Endodermal cell (in vitro differentiated cells): ENCODE data around the gene RDH14. TPM values are rescaled to one million over a fixed set of nuclear protein-coding genes. Genes with fewer than 3 reads are reported as not detected.

Experiments
- DNase-seq: peaks from one replicate; pipeline ENCODE4 v3.0.0-alpha.2; 2017
- H3K27ac ChIP-seq: 2 replicates; pipeline ENCODE4 v1.5.1; 2013; ENCODE audit warnings: mild to moderate bottlenecking, low read depth, low read length, moderate library complexity
- H3K27me3 ChIP-seq: 2 replicates; pipeline ENCODE4 v1.6.1; 2013; ENCODE audit warnings: mild to moderate bottlenecking, low read length, moderate library complexity; ENCODE audit not compliant: insufficient read depth, control insufficient read depth, poor library complexity, severe bottlenecking
- H3K36me3 ChIP-seq: 2 replicates; pipeline ENCODE4 v1.7.0; 2013; ENCODE audit warnings: mild to moderate bottlenecking, low read length, moderate library complexity; ENCODE audit not compliant: control insufficient read depth, insufficient read depth
- H3K4me1 ChIP-seq: one replicate; pipeline ENCODE4 v1.7.0; 2013; ENCODE audit warnings: low read length; ENCODE audit not compliant: control insufficient read depth, insufficient read depth
- H3K4me3 ChIP-seq: 2 replicates; pipeline ENCODE4 v1.5.1; 2013; ENCODE audit warnings: mild to moderate bottlenecking, low read length, moderate library complexity
- H3K9ac ChIP-seq: 2 replicates; pipeline ENCODE4 v1.6.1; 2013; ENCODE audit warnings: mild to moderate bottlenecking, low read length, moderate library complexity; ENCODE audit not compliant: poor library complexity, severe bottlenecking; ENCODE audit errors: extremely low read depth
- H3K9me3 ChIP-seq: 2 replicates; pipeline ENCODE4 v1.6.1; 2013; ENCODE audit warnings: mild to moderate bottlenecking, low read length, moderate library complexity; ENCODE audit not compliant: control insufficient read depth
- H3K27ac Mint-ChIP-seq: 2 replicates; pipeline ENCODE4 v1.8.0; 2020; ENCODE audit warnings: mixed read lengths
- H3K27me3 Mint-ChIP-seq: 2 replicates; pipeline ENCODE4 v1.8.0; 2021; ENCODE audit warnings: mild to moderate bottlenecking, mixed read lengths; ENCODE audit not compliant: insufficient read depth
- H3K36me3 Mint-ChIP-seq: 2 replicates; pipeline ENCODE4 v1.8.0; 2020; ENCODE audit warnings: low read depth, mixed read lengths
- H3K4me1 Mint-ChIP-seq: 2 replicates; pipeline ENCODE4 v1.8.0; 2020; ENCODE audit warnings: mixed read lengths
- H3K4me3 Mint-ChIP-seq: 2 replicates; pipeline ENCODE4 v1.8.0; 2020; ENCODE audit warnings: mild to moderate bottlenecking, moderate library complexity, mixed read lengths
- H3K9me3 Mint-ChIP-seq: 2 replicates; pipeline ENCODE4 v1.8.0; 2020; ENCODE audit warnings: mild to moderate bottlenecking, mixed read lengths
- CTCF ChIP-seq: fragments of 200-600 bp; sonication (generic); conservative IDR thresholded peaks from 2 replicates; pipeline ENCODE4 v1.5.0; 2021; ENCODE audit warnings: antibody characterized with exemption, mild to moderate bottlenecking
- WGBS, 2 experiments: methylation state at CpG; one replicate each; pipeline versions ENCODE4 v1.1.5 to v1.1.7; 2013; ENCODE audit warnings: missing lambda C conversion rate in 2 of 2, mixed read lengths in 1 of 2; ENCODE audit not compliant: insufficient coverage in 1 of 2, insufficient read length in 1 of 2; 5-methylcytosine and 5-hydroxymethylcytosine counted together
- total RNA-seq, 2 donors: library from RNA; stranded (reverse); fragmentation: NEBNext Ultra II Directional in 1 of 2; extraction: Animal tissue kit (Norgen Biotek cat#: 25700) in 1 of 2; gene quantifications; 2 replicates in 1 of 2; 3 replicates in 1 of 2; pipeline ENCODE4 v1.2.1, GENCODE V29; 2021

Gene RDH14
- total RNA-seq, 2 donors from 2014 or later, result 22.6 to 23.0 TPM

- no peaks in the 10 kb centered on the region for H3K27me3 ChIP-seq
- no peaks in the 10 kb centered on the region for H3K36me3 ChIP-seq
- no peaks in the 10 kb centered on the region for H3K9me3 Mint-ChIP-seq
Observed at GRCh38 chr2:18600255-18600613, 39.8 kb upstream of the RDH14 start.

GRCh38 chr2:18599509-18600254, 39.2 kb upstream of the RDH14 start:
- no peak overlapping the region for H3K4me3 Mint-ChIP-seq

More at GRCh38 chr2:18600255-18600613, 39.8 kb upstream of the RDH14 start:
- TF ChIP-seq CTCF, result no peak
- Histone ChIP-seq H3K9me3 (no peaks in the 10 kb centered on the region), H3K9ac (no peak overlapping the region), H3K4me1 (no peaks in the 10 kb centered on the region), H3K4me3 (no peak overlapping the region), H3K27ac (no peak overlapping the region)
- Mint-ChIP-seq H3K27me3 (no peaks in the 10 kb centered on the region), H3K27ac (no peak overlapping the region), H3K36me3 (no peaks in the 10 kb centered on the region), H3K4me3 (no peak overlapping the region), H3K4me1 (no peaks in the 10 kb centered on the region)
- WGBS, 2 experiments, result 87% methylated on average over 2 of the region's 2 CpGs; no CpG with 5 or more reads in 1 of the 2 experiments
- no peak for DNase-seq

DNA sequence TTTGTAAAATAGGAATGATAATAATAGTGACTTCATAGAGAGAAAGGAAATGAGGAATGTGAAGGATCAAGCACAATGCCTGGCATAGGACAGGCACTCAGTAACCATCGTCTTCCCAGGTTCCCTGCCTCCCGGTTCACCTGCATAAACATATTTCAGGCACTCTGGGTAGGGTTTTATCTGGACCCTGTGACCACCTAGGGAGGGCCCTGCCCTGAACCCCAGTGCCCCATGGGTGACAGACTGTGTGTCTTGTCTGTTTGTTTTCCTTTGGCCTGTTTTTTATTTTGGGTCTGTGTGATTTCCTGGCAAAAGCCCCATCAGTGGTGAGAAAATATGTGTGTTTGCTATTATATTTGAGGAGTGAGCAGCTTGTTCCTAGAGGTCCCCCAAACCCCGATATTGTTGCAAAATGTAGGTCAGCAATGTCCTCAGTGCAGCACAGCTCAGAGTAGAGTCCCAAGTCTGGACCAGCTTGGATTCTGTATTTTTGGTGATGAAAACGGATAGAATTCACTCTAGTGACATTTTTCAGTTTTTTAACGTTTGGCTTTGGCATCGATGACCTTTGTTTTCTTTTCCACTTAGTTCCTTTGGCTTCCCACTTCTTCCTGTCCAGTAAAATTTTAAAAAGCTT, 38.5 kb upstream of the RDH14 start:
- Mint-ChIP-seq H3K36me3 (no peaks in the 10 kb centered on the region), H3K27me3 (no peaks in the 10 kb centered on the region), H3K4me3 (no peak overlapping the region), H3K9me3 (no peaks in the 10 kb centered on the region), H3K27ac (no peak overlapping the region), H3K4me1 (no peaks in the 10 kb centered on the region)
- H3K27me3 ChIP-seq, result no peaks in the 10 kb centered on the region
- no peak overlapping the region for H3K27ac ChIP-seq
- TF ChIP-seq CTCF, result no peak
- no peaks in the 10 kb centered on the region for H3K4me1 ChIP-seq
- 94 to 95% methylated on average over 5 to 6 of the region's 6 CpGs for WGBS, 2 experiments
- H3K9ac ChIP-seq, result no peak overlapping the region
- no peak for DNase-seq
- H3K9me3 ChIP-seq, result no peaks in the 10 kb centered on the region
- H3K36me3 ChIP-seq, result no peaks in the 10 kb centered on the region
- H3K4me3 ChIP-seq, result no peak overlapping the region

More at GRCh38 chr2:18599509-18600254, 39.2 kb upstream of the RDH14 start:
- Histone ChIP-seq H3K27ac (no peak overlapping the region), H3K36me3 (no peaks in the 10 kb centered on the region), H3K4me3 (no peak overlapping the region), H3K27me3 (no peaks in the 10 kb centered on the region), H3K9me3 (no peaks in the 10 kb centered on the region), H3K4me1 (no peaks in the 10 kb centered on the region), H3K9ac (no peak overlapping the region)
- H3K27ac Mint-ChIP-seq, result no peak overlapping the region
- H3K4me1 Mint-ChIP-seq, result no peaks in the 10 kb centered on the region
- no peak for DNase-seq
- 83 to 84% methylated on average over 1 to 2 of the region's 2 CpGs for WGBS, 2 experiments
- no peak for TF ChIP-seq CTCF
- no peaks in the 10 kb centered on the region for H3K36me3 Mint-ChIP-seq
- H3K9me3 Mint-ChIP-seq, result no peaks in the 10 kb centered on the region
- no peaks in the 10 kb centered on the region for H3K27me3 Mint-ChIP-seq
